Immature natural killer cell (primary cell): ENCODE results near the gene E2F7. TPM values are rescaled to one million over a fixed set of nuclear protein-coding genes. Genes with fewer than 3 reads are reported as not detected.
"Not testable (repeated sequence)": the region's sequence is repeated elsewhere in the genome, so short reads cannot be mapped to it uniquely, and the experiment has no call there.

ENCODE experiments used
- DNase-seq, 3 donors: peaks; one replicate each; pipeline ENCODE4 v3.0.0; 2022; ENCODE audit warnings: mixed read lengths in 1 of 3
- H3K27ac Mint-ChIP-seq, 6 donors: one replicate each; pipeline ENCODE4 v1.8.0; 2020; ENCODE audit warnings: mixed read lengths in 6 of 6, mild to moderate bottlenecking in 5 of 6, inconsistent platforms in 4 of 6, moderate library complexity in 3 of 6
- H3K27me3 Mint-ChIP-seq, 3 donors: one replicate each; pipeline ENCODE4 v1.8.0; 2020 to 2021; ENCODE audit warnings: low read depth in 3 of 3, mild to moderate bottlenecking in 3 of 3, mixed read lengths in 3 of 3, moderate library complexity in 3 of 3, inconsistent platforms in 1 of 3
- H3K36me3 Mint-ChIP-seq, 3 donors: one replicate each; pipeline ENCODE4 v1.8.0; 2020; ENCODE audit warnings: mixed read lengths in 3 of 3, inconsistent platforms in 2 of 3, mild to moderate bottlenecking in 2 of 3
- H3K4me1 Mint-ChIP-seq, 2 donors: one replicate each; pipeline ENCODE4 v1.8.0; 2020; ENCODE audit warnings: inconsistent platforms in 2 of 2, mild to moderate bottlenecking in 2 of 2, mixed read lengths in 2 of 2, moderate library complexity in 1 of 2
- H3K4me3 Mint-ChIP-seq, 5 donors: one replicate each; pipeline ENCODE4 v1.8.0; 2020; ENCODE audit warnings: mild to moderate bottlenecking in 5 of 5, mixed read lengths in 5 of 5, inconsistent platforms in 3 of 5, moderate library complexity in 3 of 5
- H3K9me3 Mint-ChIP-seq, 6 donors: one replicate each; pipeline ENCODE4 v1.8.0; 2020; ENCODE audit warnings: mild to moderate bottlenecking in 6 of 6, mixed read lengths in 6 of 6, inconsistent platforms in 4 of 6, moderate library complexity in 3 of 6
- polyA plus RNA-seq, 3 donors: library from polyadenylated mRNA; unstranded; fragments of 300-500 nt; fragmentation: Illumina TruSeq; gene quantifications; one replicate each; pipeline ENCODE4 v1.2.3, GENCODE V29; 2021

Gene E2F7
- polyA plus RNA-seq: under 1 TPM in 2 of 3 donors, not detected in 1; 0.04 to 0.16 TPM

- H3K27me3 Mint-ChIP-seq: peaks cover 2 to 11% (median 6%) of the 10 kb centered on the region in 3 donors
- H3K9me3 Mint-ChIP-seq: no peaks in the 10 kb centered on the region
- H3K36me3 Mint-ChIP-seq: peaks cover 0 to 3% (median 0%) of the 10 kb centered on the region in 3 donors
- peak within 1 kb of the TSS; percentile 83 to 91 (median 87) for H3K4me3 Mint-ChIP-seq
- DNase-seq: peak; percentile 77 to 80 (median 79)
- H3K27ac Mint-ChIP-seq: peak within 1 kb of the TSS in 2 of 6 donors; percentile 47 to 85
- H3K4me1 Mint-ChIP-seq: peaks cover 17 to 28% of the 10 kb centered on the region in 2 donors
These were observed at the start of gene E2F7 for GRCh38 chr12:77065361-77066204. Gene E2F7 (minus strand): TSS chr12:77065569. CDS start chr12:77064635, 934 bp downstream.

- H3K9me3 Mint-ChIP-seq: peaks cover 0 to 13% (median 2%) of the 10 kb centered on the region in 6 donors
- no peaks in the 10 kb centered on the region for H3K36me3 Mint-ChIP-seq
- no peak overlapping the region for H3K27ac Mint-ChIP-seq
- H3K4me1 Mint-ChIP-seq: no peaks in the 10 kb centered on the region
- H3K4me3 Mint-ChIP-seq: no peak overlapping the region
- DNase-seq: no peak
- H3K27me3 Mint-ChIP-seq: peaks cover 0 to 4% (median 0%) of the 10 kb centered on the region in 3 donors
These were observed 48.6 kb upstream of the E2F7 start for GRCh38 chr12:77113971-77114370.

- no peak for DNase-seq
- Mint-ChIP-seq H3K27me3 (peaks cover 1 to 4% (median 2%) of the 10 kb centered on the region in 3 donors), H3K4me1 (no peaks in the 10 kb centered on the region), H3K36me3 (no peaks in the 10 kb centered on the region), H3K4me3 (no peak overlapping the region), H3K9me3 (peaks cover 0 to 13% (median 2%) of the 10 kb centered on the region in 6 donors), H3K27ac (no peak overlapping the region)
These were observed 43.3 kb upstream of the E2F7 start for GRCh38 chr12:77108707-77109106.

GRCh38 chr12:77107121-77107520 lies 41.8 kb upstream of the E2F7 start:
- peaks cover 1 to 7% (median 3%) of the 10 kb centered on the region in 3 donors for H3K27me3 Mint-ChIP-seq
- H3K4me3 Mint-ChIP-seq: no peak overlapping the region
- H3K9me3 Mint-ChIP-seq: peaks cover 0 to 10% (median 2%) of the 10 kb centered on the region in 6 donors
- no peak overlapping the region for H3K27ac Mint-ChIP-seq
- no peaks in the 10 kb centered on the region for H3K4me1 Mint-ChIP-seq
- no peaks in the 10 kb centered on the region for H3K36me3 Mint-ChIP-seq
- no peak for DNase-seq

- no peak for DNase-seq
- Mint-ChIP-seq H3K27me3 (peaks cover 1 to 9% (median 4%) of the 10 kb centered on the region in 3 donors), H3K4me1 (no peaks in the 10 kb centered on the region), H3K27ac (no peak overlapping the region), H3K36me3 (no peaks in the 10 kb centered on the region), H3K9me3 (peaks cover 0 to 2% (median 0%) of the 10 kb centered on the region in 6 donors), H3K4me3 (no peak overlapping the region)
These were observed 39.4 kb upstream of the E2F7 start for GRCh38 chr12:77104792-77105191.

- H3K9me3 Mint-ChIP-seq: peaks cover 0 to 2% (median 0%) of the 10 kb centered on the region in 6 donors
- no peak overlapping the region for H3K4me3 Mint-ChIP-seq
- no peaks in the 10 kb centered on the region for H3K4me1 Mint-ChIP-seq
- H3K36me3 Mint-ChIP-seq: no peaks in the 10 kb centered on the region
- H3K27me3 Mint-ChIP-seq: peaks cover 1 to 9% (median 4%) of the 10 kb centered on the region in 3 donors
- DNase-seq: no peak
- no peak overlapping the region for H3K27ac Mint-ChIP-seq
These were observed 38.9 kb upstream of the E2F7 start for GRCh38 chr12:77104286-77104685.

GRCh38 chr12:77102691-77103090 lies 37.3 kb upstream of the E2F7 start:
- no peak for DNase-seq
- Mint-ChIP-seq H3K27me3 (peaks cover 1 to 11% (median 4%) of the 10 kb centered on the region in 3 donors), H3K9me3 (peaks cover 0 to 1% (median 0%) of the 10 kb centered on the region in 6 donors), H3K36me3 (no peaks in the 10 kb centered on the region), H3K4me3 (no peak overlapping the region), H3K4me1 (no peaks in the 10 kb centered on the region), H3K27ac (no peak overlapping the region)

GRCh38 chr12:77102123-77102522 lies 36.8 kb upstream of the E2F7 start:
- Mint-ChIP-seq H3K4me3 (no peak overlapping the region), H3K27me3 (peaks cover 1 to 11% (median 8%) of the 10 kb centered on the region in 3 donors), H3K27ac (no peak overlapping the region), H3K36me3 (no peaks in the 10 kb centered on the region), H3K9me3 (peaks cover 0 to 1% (median 0%) of the 10 kb centered on the region in 6 donors), H3K4me1 (no peaks in the 10 kb centered on the region)
- DNase-seq: no peak

GRCh38 chr12:77099799-77100198 lies 34.4 kb upstream of the E2F7 start:
- no peak overlapping the region for H3K4me3 Mint-ChIP-seq

GRCh38 chr12:77097846-77098245 lies 32.5 kb upstream of the E2F7 start:
- Mint-ChIP-seq H3K27me3 (peaks cover 0 to 14% (median 5%) of the 10 kb centered on the region in 3 donors), H3K9me3 (peaks cover 0 to 1% (median 0%) of the 10 kb centered on the region in 6 donors), H3K36me3 (no peaks in the 10 kb centered on the region), H3K4me1 (no peaks in the 10 kb centered on the region), H3K4me3 (no peak overlapping the region), H3K27ac (no peak overlapping the region)
- no peak for DNase-seq

More at GRCh38 chr12:77099799-77100198, 34.4 kb upstream of the E2F7 start:
- H3K4me1 Mint-ChIP-seq: no peaks in the 10 kb centered on the region
- H3K36me3 Mint-ChIP-seq: no peaks in the 10 kb centered on the region
- DNase-seq: no peak
- H3K9me3 Mint-ChIP-seq: peaks cover 0 to 1% (median 0%) of the 10 kb centered on the region in 6 donors
- no peak overlapping the region for H3K27ac Mint-ChIP-seq
- peaks cover 0 to 15% (median 8%) of the 10 kb centered on the region in 3 donors for H3K27me3 Mint-ChIP-seq

GRCh38 chr12:77092227-77092626 lies 26.9 kb upstream of the E2F7 start:
- H3K9me3 Mint-ChIP-seq: not testable (repeated sequence)

GRCh38 chr12:77089686-77090220 lies 24.4 kb upstream of the E2F7 start:
- H3K4me3 Mint-ChIP-seq: no peak overlapping the region
- no peaks in the 10 kb centered on the region for H3K36me3 Mint-ChIP-seq
- peaks cover 0 to 16% (median 3%) of the 10 kb centered on the region in 3 donors for H3K27me3 Mint-ChIP-seq
- no peaks in the 10 kb centered on the region for H3K4me1 Mint-ChIP-seq
- H3K9me3 Mint-ChIP-seq: peaks cover 0 to 3% (median 0%) of the 10 kb centered on the region in 6 donors
- DNase-seq: no peak
- no peak overlapping the region for H3K27ac Mint-ChIP-seq

More at GRCh38 chr12:77092227-77092626, 26.9 kb upstream of the E2F7 start:
- not testable (repeated sequence) for H3K36me3 Mint-ChIP-seq, H3K27ac Mint-ChIP-seq, H3K4me3 Mint-ChIP-seq, H3K4me1 Mint-ChIP-seq, DNase-seq
- peaks cover 0 to 17% (median 0%) of the 10 kb centered on the region in 3 donors for H3K27me3 Mint-ChIP-seq

- H3K4me3 Mint-ChIP-seq: no peak overlapping the region
- H3K27ac Mint-ChIP-seq: no peak overlapping the region
- H3K9me3 Mint-ChIP-seq: peaks cover 0 to 3% (median 0%) of the 10 kb centered on the region in 6 donors
These were observed 22.1 kb upstream of the E2F7 start for GRCh38 chr12:77087427-77087826.

GRCh38 chr12:77082021-77082420 lies 16.7 kb upstream of the E2F7 start:
- H3K27me3 Mint-ChIP-seq: peaks cover 1 to 21% (median 5%) of the 10 kb centered on the region in 3 donors
- no peak overlapping the region for H3K27ac Mint-ChIP-seq
- H3K4me3 Mint-ChIP-seq: no peak overlapping the region
- no peaks in the 10 kb centered on the region for H3K4me1 Mint-ChIP-seq
- no peak for DNase-seq
- H3K36me3 Mint-ChIP-seq: no peaks in the 10 kb centered on the region
- H3K9me3 Mint-ChIP-seq: peaks cover 0 to 3% (median 0%) of the 10 kb centered on the region in 6 donors

More at GRCh38 chr12:77087427-77087826, 22.1 kb upstream of the E2F7 start:
- no peaks in the 10 kb centered on the region for H3K36me3 Mint-ChIP-seq
- peaks cover 0 to 15% (median 3%) of the 10 kb centered on the region in 3 donors for H3K27me3 Mint-ChIP-seq
- DNase-seq: no peak
- no peaks in the 10 kb centered on the region for H3K4me1 Mint-ChIP-seq
